Effector memory CD4-positive, alpha-beta T cell (primary cell): Measurements from ENCODE around the gene LAMC3.
"Not testable (repeated sequence)": the region's sequence is repeated elsewhere in the genome, so short reads cannot be mapped to it uniquely, and the experiment has no call there.

ENCODE experiments used
- DNase-seq, 3 donors: peaks; one replicate each; pipeline ENCODE4 v3.0.0-alpha.2; 2020
- H3K27ac ChIP-seq: 2 replicates; pipeline ENCODE4 v1.7.0; 2013; ENCODE audit warnings: mild to moderate bottlenecking, low read length, moderate library complexity; ENCODE audit not compliant: insufficient read depth, poor library complexity, severe bottlenecking
- H3K27me3 ChIP-seq: replicated peaks from 2 replicates; pipeline ENCODE4 v1.7.0; 2013; ENCODE audit warnings: mild to moderate bottlenecking, low read length; ENCODE audit not compliant: insufficient read depth, control insufficient read depth, poor library complexity, severe bottlenecking
- H3K36me3 ChIP-seq: 2 replicates; pipeline ENCODE4 v1.7.0; 2013; ENCODE audit warnings: mild to moderate bottlenecking, low read length, moderate library complexity; ENCODE audit not compliant: control insufficient read depth, insufficient read depth
- H3K4me1 ChIP-seq: 2 replicates; pipeline ENCODE4 v1.7.0; 2013; ENCODE audit warnings: low read length, mild to moderate bottlenecking; ENCODE audit not compliant: control insufficient read depth, insufficient read depth, poor library complexity, severe bottlenecking
- H3K4me3 ChIP-seq: 2 replicates; pipeline ENCODE4 v1.7.0; 2013; ENCODE audit warnings: low read length, low read depth, mild to moderate bottlenecking; ENCODE audit not compliant: insufficient read depth, poor library complexity, severe bottlenecking
- H3K9me3 ChIP-seq: 2 replicates; pipeline ENCODE4 v1.7.0; 2013; ENCODE audit warnings: mild to moderate bottlenecking, low read length, moderate library complexity; ENCODE audit not compliant: control insufficient read depth

The LAMC3 gene

GRCh38 chr9:130997925-130998596, 10.9 kb upstream of the LAMC3 start:
- Histone ChIP-seq H3K9me3 (no peaks in the 10 kb centered on the region), H3K36me3 (no peaks in the 10 kb centered on the region), H3K4me1 (no peaks in the 10 kb centered on the region), H3K27me3 (no peaks in the 10 kb centered on the region), H3K4me3 (no peak overlapping the region), H3K27ac (no peak overlapping the region)
- no peak for DNase-seq

DNA sequence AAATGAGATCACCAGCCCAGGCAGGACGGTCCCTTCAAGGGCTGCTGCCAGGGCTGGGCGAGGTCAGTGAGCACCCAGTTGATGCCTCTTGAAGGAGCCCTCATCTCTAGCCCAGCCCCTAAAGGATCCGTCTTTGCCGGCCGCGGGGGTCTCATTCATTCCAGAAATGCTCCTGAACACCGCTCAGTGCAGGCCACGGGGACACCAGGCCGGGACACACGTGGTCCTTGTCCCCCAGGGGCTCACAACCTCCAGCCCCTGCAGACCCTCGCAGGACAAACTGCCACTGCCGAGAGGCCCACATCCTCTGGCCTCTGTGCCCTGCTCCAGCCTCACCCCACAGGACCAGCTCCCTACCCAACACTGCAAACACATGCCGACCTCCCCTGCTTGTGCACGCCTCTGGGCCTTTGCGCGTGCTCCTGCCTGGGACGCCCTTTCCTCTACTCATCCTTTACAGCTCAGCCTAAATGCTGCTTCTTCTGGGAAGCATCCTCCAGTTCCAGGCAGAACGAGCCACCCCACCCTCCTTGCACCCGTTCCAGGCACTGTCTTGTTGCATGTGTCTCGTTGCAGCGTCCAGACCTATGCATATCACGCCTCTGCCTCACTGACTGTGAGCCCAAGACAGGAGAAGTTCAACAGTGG, 10.3 kb upstream of the LAMC3 start:
- Histone ChIP-seq H3K4me1 (no peaks in the 10 kb centered on the region), H3K9me3 (no peaks in the 10 kb centered on the region), H3K36me3 (no peaks in the 10 kb centered on the region), H3K27me3 (no peaks in the 10 kb centered on the region), H3K27ac (no peak overlapping the region), H3K4me3 (no peak overlapping the region)
- no peak for DNase-seq

GRCh38 chr9:130999245-130999623, 9.7 kb upstream of the LAMC3 start:
- Histone ChIP-seq H3K4me3 (no peak overlapping the region), H3K27me3 (no peaks in the 10 kb centered on the region), H3K9me3 (no peaks in the 10 kb centered on the region), H3K4me1 (no peaks in the 10 kb centered on the region), H3K27ac (no peak overlapping the region), H3K36me3 (no peaks in the 10 kb centered on the region)
- no peak for DNase-seq

DNA sequence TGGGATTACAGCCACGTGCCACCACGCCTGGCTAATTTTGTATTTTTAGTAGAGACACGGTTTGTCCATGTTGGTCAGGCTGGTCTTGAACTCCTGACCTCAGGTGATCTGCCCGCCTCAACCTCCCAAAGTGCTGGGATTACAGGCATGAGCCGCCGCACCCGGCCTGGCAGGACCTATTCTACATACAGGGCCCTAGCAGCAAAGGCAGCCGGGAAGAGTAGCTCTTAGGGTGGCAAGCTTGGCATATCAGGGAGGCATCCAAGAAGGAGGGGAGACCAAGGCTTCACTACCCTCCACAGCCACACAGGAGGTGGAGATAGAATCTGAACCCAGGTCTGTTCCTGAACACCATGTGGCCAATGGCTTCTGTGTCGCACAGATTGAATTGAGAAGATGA, 8.4 kb upstream of the LAMC3 start:
- not testable (repeated sequence) for H3K4me1 ChIP-seq, H3K36me3 ChIP-seq, H3K4me3 ChIP-seq, DNase-seq, H3K27me3 ChIP-seq, H3K27ac ChIP-seq, H3K9me3 ChIP-seq

DNA sequence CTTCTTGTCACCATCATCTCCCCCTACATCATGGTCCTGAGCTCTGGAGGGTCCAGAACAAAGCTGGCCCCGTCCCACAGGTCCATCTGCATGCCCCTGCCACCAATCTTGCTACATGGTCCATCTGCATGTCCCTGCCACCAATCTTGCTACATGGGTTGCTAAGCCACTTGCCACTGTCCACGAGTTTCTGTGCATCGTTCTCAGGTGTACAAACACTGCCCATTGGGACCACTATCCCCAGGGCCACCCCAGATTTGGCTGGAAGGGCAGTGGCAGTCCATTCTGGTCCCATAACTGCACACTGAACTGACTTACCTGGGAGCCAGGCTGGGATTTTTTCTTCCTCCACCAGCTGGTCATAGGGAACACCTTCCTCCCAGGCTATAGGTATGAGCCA, 8.0 kb upstream of the LAMC3 start:
- no peaks in the 10 kb centered on the region for H3K36me3 ChIP-seq
- no peaks in the 10 kb centered on the region for H3K4me1 ChIP-seq
- H3K27ac ChIP-seq: no peak overlapping the region
- no peak overlapping the region for H3K4me3 ChIP-seq
- no peaks in the 10 kb centered on the region for H3K27me3 ChIP-seq
- no peak for DNase-seq
- H3K9me3 ChIP-seq: no peaks in the 10 kb centered on the region

DNA sequence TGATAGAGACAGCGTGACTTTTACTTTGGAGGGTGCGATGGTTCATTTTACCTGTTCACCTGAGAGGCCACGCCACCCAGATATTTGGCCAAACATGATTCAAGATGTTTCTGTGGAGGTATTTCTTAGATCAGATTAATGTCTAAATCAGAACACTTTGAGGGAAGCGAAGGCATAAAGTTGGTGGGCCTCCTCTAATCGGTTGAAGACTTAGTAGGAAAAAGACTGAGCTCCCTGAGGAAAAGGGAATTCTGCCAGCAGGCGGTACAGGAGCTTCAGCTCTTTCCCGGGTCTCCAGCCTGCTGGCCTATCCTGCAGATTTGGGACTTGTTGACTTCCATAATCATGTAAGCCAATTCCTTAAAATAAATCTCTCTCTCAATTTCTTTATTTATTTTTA, 7.0 kb upstream of the LAMC3 start:
- Histone ChIP-seq H3K4me3 (no peak overlapping the region), H3K36me3 (no peaks in the 10 kb centered on the region), H3K9me3 (no peaks in the 10 kb centered on the region), H3K27ac (no peak overlapping the region), H3K4me1 (no peaks in the 10 kb centered on the region), H3K27me3 (no peaks in the 10 kb centered on the region)
- no peak for DNase-seq

- no peak overlapping the region for H3K27ac ChIP-seq
- H3K4me3 ChIP-seq: no peak overlapping the region
- peaks cover 5% of the 10 kb centered on the region for H3K4me1 ChIP-seq
- H3K36me3 ChIP-seq: no peaks in the 10 kb centered on the region
- no peaks in the 10 kb centered on the region for H3K9me3 ChIP-seq
- H3K27me3 ChIP-seq: peaks cover 7% of the 10 kb centered on the region
- DNase-seq: no peak
Observed at GRCh38 chr9:131006601-131007000, 2.4 kb upstream of the LAMC3 start.

DNA sequence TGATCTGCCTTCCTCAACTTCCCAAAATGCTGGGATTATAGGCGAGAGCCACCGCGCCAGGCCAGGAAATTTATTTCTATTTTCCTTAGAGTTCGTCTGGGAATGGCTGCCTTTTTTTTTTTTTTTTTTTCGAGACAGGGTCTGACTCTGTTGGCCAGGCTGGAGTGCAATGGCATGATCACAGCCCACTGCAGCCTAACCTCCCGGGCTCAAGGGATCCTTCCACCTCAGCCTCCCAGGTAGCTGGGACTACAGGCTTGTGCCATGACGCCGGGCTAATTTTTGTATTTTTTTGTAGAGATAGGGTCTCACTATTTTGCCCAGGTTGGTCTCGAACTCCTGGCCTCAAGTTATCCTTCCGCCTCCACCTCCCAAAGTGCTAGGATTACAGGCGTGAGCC, 888 bp upstream of the LAMC3 start:
- no peak overlapping the region for H3K27ac ChIP-seq
- DNase-seq: no peak
- H3K4me3 ChIP-seq: no peak overlapping the region
- H3K9me3 ChIP-seq: no peaks in the 10 kb centered on the region
- H3K4me1 ChIP-seq: peaks cover 5% of the 10 kb centered on the region
- no peaks in the 10 kb centered on the region for H3K36me3 ChIP-seq
- peaks cover 7% of the 10 kb centered on the region for H3K27me3 ChIP-seq

- H3K36me3 ChIP-seq: no peaks in the 10 kb centered on the region
- no peak for DNase-seq
- H3K4me3 ChIP-seq: no peak overlapping the region
- H3K27me3 ChIP-seq: peaks cover 7% of the 10 kb centered on the region
- no peak overlapping the region for H3K27ac ChIP-seq
- no peaks in the 10 kb centered on the region for H3K9me3 ChIP-seq
- peaks cover 5% of the 10 kb centered on the region for H3K4me1 ChIP-seq
Observed at GRCh38 chr9:131008563-131008908, 438 bp upstream of the LAMC3 start.

GRCh38 chr9:131010482-131011273, 1.7 kb downstream of the LAMC3 start:
- no peak overlapping the region for H3K4me3 ChIP-seq
- DNase-seq: no peak
- no peaks in the 10 kb centered on the region for H3K36me3 ChIP-seq
- H3K9me3 ChIP-seq: no peaks in the 10 kb centered on the region
- peaks cover 7% of the 10 kb centered on the region for H3K27me3 ChIP-seq
- peaks cover 5% of the 10 kb centered on the region for H3K4me1 ChIP-seq
- no peak overlapping the region for H3K27ac ChIP-seq
